WTC11 (cell line): ENCODE data around the gene RND2. TPM values are rescaled to one million over a fixed set of nuclear protein-coding genes. Genes with fewer than 3 reads are reported as not detected.

Experiments
- ATAC-seq: fragments of 200-7000 bp; cut with Tn5 transposase; 2 replicates; pipeline ENCODE4 v1.10.0; 2021; ENCODE audit warnings: mild to moderate bottlenecking, moderate library complexity
- CTCF ChIA-PET: fragments of 300-600 bp; sonication (Branson Sonifier 250); formaldehyde crosslinking; loops from one replicate; lab custom pipeline; 2021; ENCODE audit warnings: antibody characterized with exemption; lab: Charles Lee
- POLR2A ChIA-PET: fragments of 350-600 bp; sonication (Branson Sonifier 250); formaldehyde crosslinking; loops from one replicate; lab custom pipeline; 2021; ENCODE audit warnings: antibody characterized with exemption; lab: Charles Lee
- DNase-seq: peaks from one replicate; pipeline ENCODE4 v3.0.0; 2021; ENCODE audit warnings: low spot score
- H3K27ac Mint-ChIP-seq: 2 replicates; pipeline ENCODE4 v1.8.0; 2021; ENCODE audit warnings: mixed read lengths
- H3K27me3 Mint-ChIP-seq: 2 replicates; pipeline ENCODE4 v1.8.0; 2021; ENCODE audit warnings: low read depth, mild to moderate bottlenecking, moderate library complexity, mixed read lengths
- H3K36me3 Mint-ChIP-seq: 2 replicates; pipeline ENCODE4 v1.8.0; 2021; ENCODE audit warnings: mixed read lengths
- H3K4me1 Mint-ChIP-seq: 2 replicates; pipeline ENCODE4 v1.8.0; 2022; ENCODE audit warnings: mixed read lengths
- H3K4me3 Mint-ChIP-seq: 2 replicates; pipeline ENCODE4 v1.8.0; 2021; ENCODE audit warnings: mild to moderate bottlenecking, moderate library complexity, mixed read lengths
- H3K9me3 Mint-ChIP-seq: 2 replicates; pipeline ENCODE4 v1.8.0; 2021; ENCODE audit warnings: mixed read lengths
- ATF3 ChIP-seq: sonication (generic); formaldehyde crosslinking; conservative IDR thresholded peaks from 2 replicates; pipeline ENCODE4 v1.8.1; 2022; ENCODE audit warnings: mild to moderate bottlenecking, missing genetic modification reagents
- ERG ChIP-seq: fragments of 250-450 bp; sonication (Bioruptor Pico); IDR thresholded peaks from 2 replicates; pipeline ENCODE4 v1.8.0; 2021; ENCODE audit warnings: mild to moderate bottlenecking
- FOXK1 ChIP-seq: sonication (generic); formaldehyde crosslinking; IDR thresholded peaks from 2 replicates; pipeline ENCODE4 v1.8.0; 2022; ENCODE audit warnings: mild to moderate bottlenecking, moderate library complexity, missing genetic modification reagents
- FOXP1 ChIP-seq: sonication (generic); formaldehyde crosslinking; IDR thresholded peaks from 2 replicates; pipeline ENCODE4 v1.8.0; 2022; ENCODE audit warnings: missing genetic modification reagents, mild to moderate bottlenecking, moderate library complexity, borderline replicate concordance
- IRF2 ChIP-seq: sonication (generic); formaldehyde crosslinking; IDR thresholded peaks from 2 replicates; pipeline ENCODE4 v1.8.0; 2022; ENCODE audit warnings: low read depth, missing genetic modification reagents, borderline replicate concordance
- JAZF1 ChIP-seq: fragments of 250-450 bp; sonication (Bioruptor Pico); IDR thresholded peaks from 2 replicates; pipeline ENCODE4 v1.9.0; 2021; ENCODE audit warnings: moderate library complexity, mild to moderate bottlenecking, inconsistent platforms
- KAT7 ChIP-seq: sonication (generic); formaldehyde crosslinking; IDR thresholded peaks from 2 replicates; pipeline ENCODE4 v1.8.1; 2023; ENCODE audit warnings: missing genetic modification reagents, mild to moderate bottlenecking, borderline replicate concordance
- MXD4 ChIP-seq: fragments of 250-450 bp; sonication (Bioruptor Pico); IDR thresholded peaks from 2 replicates; pipeline ENCODE4 v1.8.0; 2021; ENCODE audit warnings: mild to moderate bottlenecking, moderate library complexity, borderline replicate concordance
- NFATC4 ChIP-seq: fragments of 250-450 bp; sonication (Bioruptor Pico); IDR thresholded peaks from 2 replicates; pipeline ENCODE4 v1.9.0; 2021; ENCODE audit warnings: mild to moderate bottlenecking
- NR1H2 ChIP-seq: sonication (generic); formaldehyde crosslinking; IDR thresholded peaks from 2 replicates; pipeline ENCODE4 v1.9.0; 2021; ENCODE audit warnings: mild to moderate bottlenecking, moderate library complexity, missing genetic modification reagents
- PREB ChIP-seq: sonication (generic); formaldehyde crosslinking; IDR thresholded peaks from 2 replicates; pipeline ENCODE4 v1.8.1; 2022; ENCODE audit warnings: mild to moderate bottlenecking, missing genetic modification reagents, moderate library complexity, borderline replicate concordance
- PRRX2 ChIP-seq: fragments of 250-450 bp; sonication (Bioruptor Pico); IDR thresholded peaks from 2 replicates; pipeline ENCODE4 v1.8.0; 2021; ENCODE audit warnings: mild to moderate bottlenecking
- TEAD1 ChIP-seq: sonication (generic); formaldehyde crosslinking; IDR thresholded peaks from 2 replicates; pipeline ENCODE4 v1.8.0; 2022; ENCODE audit warnings: mild to moderate bottlenecking, missing genetic modification reagents
- TP53 ChIP-seq: sonication (generic); formaldehyde crosslinking; IDR thresholded peaks from 2 replicates; pipeline ENCODE4 v1.8.1; 2023; ENCODE audit warnings: mild to moderate bottlenecking, missing genetic modification reagents
- ZNF121 ChIP-seq: sonication (generic); formaldehyde crosslinking; IDR thresholded peaks from 2 replicates; pipeline ENCODE4 v1.8.0; 2023; ENCODE audit warnings: missing genetic modification reagents
- ZNF138 ChIP-seq: sonication (generic); formaldehyde crosslinking; conservative IDR thresholded peaks from 2 replicates; pipeline ENCODE4 v1.8.1; 2022; ENCODE audit warnings: mild to moderate bottlenecking, moderate library complexity, missing genetic modification reagents
- ZNF263 ChIP-seq: sonication (generic); formaldehyde crosslinking; IDR thresholded peaks from 2 replicates; pipeline ENCODE4 v1.8.1; 2022; ENCODE audit warnings: low read depth, mild to moderate bottlenecking, moderate library complexity, missing genetic modification reagents
- total RNA-seq: library from RNA; stranded (reverse); gene quantifications from 3 replicates; pipeline ENCODE4 v1.2.3, GENCODE V29; 2021
- TF ChIP-seq, protein P1 (sequence below): sonication (generic); formaldehyde crosslinking; IDR thresholded peaks from 2 replicates; pipeline ENCODE4 v1.8.0; 2022; ENCODE audit warnings: mild to moderate bottlenecking, missing genetic modification reagents
- TF ChIP-seq, protein P2 (sequence below): fragments of 200-600 bp; IDR thresholded peaks from 2 replicates; pipeline ENCODE4 v1.8.0; 2022; ENCODE audit warnings: antibody characterized with exemption
- TF ChIP-seq, protein P3 (sequence below): sonication (generic); formaldehyde crosslinking; conservative IDR thresholded peaks from 2 replicates; pipeline ENCODE4 v1.8.1; 2023; ENCODE audit warnings: mild to moderate bottlenecking, low read depth, missing genetic modification reagents, moderate library complexity
- TF ChIP-seq, protein P4 (sequence below): fragments of 250-450 bp; sonication (Bioruptor Pico); conservative IDR thresholded peaks from 2 replicates; pipeline ENCODE4 v1.9.0; 2021; ENCODE audit warnings: mild to moderate bottlenecking

Gene RND2
- total RNA-seq, 1 experiment from 2014 or later, result 50.2 TPM

GRCh38 chr17:43014020-43014648 lies 10.9 kb upstream of the RND2 start:
- POLR2A ChIA-PET, result interaction anchor here (1.0 kb wide), 1 partner anchor 12 kb away, joined by 3 read pairs; no protein-coding TSS in a partner anchor
- H3K27ac Mint-ChIP-seq, result peak overlapping the region; percentile 62; the same call in 1 of the 2 replicates
- CTCF ChIA-PET, result interaction anchor here (0.9 to 4.3 kb wide), 4 partner anchors 10 to 194 kb away, joined by 3 to 19 read pairs (median 4); partner anchors contain the start of genes BECN1 and RPL27
- no peak for DNase-seq
- no peak for TF ChIP-seq ZNF263
- TF ChIP-seq ATF3 (CRISPR knock-in tag), result no peak
- no peak for TF ChIP-seq PREB (CRISPR knock-in tag)
- TF ChIP-seq MXD4 (CRISPR knock-in tag), result no peak
- no peak for TF ChIP-seq IRF2
- no peak for TF ChIP-seq FOXK1 (CRISPR knock-in tag)
- no peak for TF ChIP-seq JAZF1
- no peak overlapping the region for H3K4me3 Mint-ChIP-seq
- peaks cover 30% of the 10 kb centered on the region for H3K4me1 Mint-ChIP-seq
- H3K36me3 Mint-ChIP-seq, result peaks cover 25% of the 10 kb centered on the region
- H3K27me3 Mint-ChIP-seq, result no peaks in the 10 kb centered on the region
- no peaks in the 10 kb centered on the region for H3K9me3 Mint-ChIP-seq
- no peak for ATAC-seq

- POLR2A ChIA-PET, result interaction anchor here (1.0 kb wide), 1 partner anchor 11 kb away, joined by 3 read pairs; no protein-coding TSS in a partner anchor
- no peak overlapping the region for H3K4me3 Mint-ChIP-seq
- no peaks in the 10 kb centered on the region for H3K27me3 Mint-ChIP-seq
- H3K36me3 Mint-ChIP-seq, result peaks cover 25% of the 10 kb centered on the region
- H3K4me1 Mint-ChIP-seq, result peaks cover 36% of the 10 kb centered on the region
- CTCF ChIA-PET, result interaction anchor here (0.9 to 4.3 kb wide), 2 partner anchors 17 kb away, joined by 3 to 19 read pairs; partner anchors contain the start of gene RPL27
- DNase-seq, result no peak
- ATAC-seq, result no peak
- H3K9me3 Mint-ChIP-seq, result no peaks in the 10 kb centered on the region
- peak overlapping the region; percentile 62 for H3K27ac Mint-ChIP-seq
- TF ChIP-seq, protein P1, sequence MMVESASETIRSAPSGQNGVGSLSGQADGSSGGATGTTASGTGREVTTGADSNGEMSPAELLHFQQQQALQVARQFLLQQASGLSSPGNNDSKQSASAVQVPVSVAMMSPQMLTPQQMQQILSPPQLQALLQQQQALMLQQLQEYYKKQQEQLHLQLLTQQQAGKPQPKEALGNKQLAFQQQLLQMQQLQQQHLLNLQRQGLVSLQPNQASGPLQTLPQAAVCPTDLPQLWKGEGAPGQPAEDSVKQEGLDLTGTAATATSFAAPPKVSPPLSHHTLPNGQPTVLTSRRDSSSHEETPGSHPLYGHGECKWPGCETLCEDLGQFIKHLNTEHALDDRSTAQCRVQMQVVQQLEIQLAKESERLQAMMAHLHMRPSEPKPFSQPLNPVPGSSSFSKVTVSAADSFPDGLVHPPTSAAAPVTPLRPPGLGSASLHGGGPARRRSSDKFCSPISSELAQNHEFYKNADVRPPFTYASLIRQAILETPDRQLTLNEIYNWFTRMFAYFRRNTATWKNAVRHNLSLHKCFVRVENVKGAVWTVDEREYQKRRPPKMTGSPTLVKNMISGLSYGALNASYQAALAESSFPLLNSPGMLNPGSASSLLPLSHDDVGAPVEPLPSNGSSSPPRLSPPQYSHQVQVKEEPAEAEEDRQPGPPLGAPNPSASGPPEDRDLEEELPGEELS (CRISPR knock-in tag), result no peak
- no peak for TF ChIP-seq TP53 (CRISPR knock-in tag)
- TF ChIP-seq FOXP1 (CRISPR knock-in tag), result no peak
- TF ChIP-seq, protein P2, sequence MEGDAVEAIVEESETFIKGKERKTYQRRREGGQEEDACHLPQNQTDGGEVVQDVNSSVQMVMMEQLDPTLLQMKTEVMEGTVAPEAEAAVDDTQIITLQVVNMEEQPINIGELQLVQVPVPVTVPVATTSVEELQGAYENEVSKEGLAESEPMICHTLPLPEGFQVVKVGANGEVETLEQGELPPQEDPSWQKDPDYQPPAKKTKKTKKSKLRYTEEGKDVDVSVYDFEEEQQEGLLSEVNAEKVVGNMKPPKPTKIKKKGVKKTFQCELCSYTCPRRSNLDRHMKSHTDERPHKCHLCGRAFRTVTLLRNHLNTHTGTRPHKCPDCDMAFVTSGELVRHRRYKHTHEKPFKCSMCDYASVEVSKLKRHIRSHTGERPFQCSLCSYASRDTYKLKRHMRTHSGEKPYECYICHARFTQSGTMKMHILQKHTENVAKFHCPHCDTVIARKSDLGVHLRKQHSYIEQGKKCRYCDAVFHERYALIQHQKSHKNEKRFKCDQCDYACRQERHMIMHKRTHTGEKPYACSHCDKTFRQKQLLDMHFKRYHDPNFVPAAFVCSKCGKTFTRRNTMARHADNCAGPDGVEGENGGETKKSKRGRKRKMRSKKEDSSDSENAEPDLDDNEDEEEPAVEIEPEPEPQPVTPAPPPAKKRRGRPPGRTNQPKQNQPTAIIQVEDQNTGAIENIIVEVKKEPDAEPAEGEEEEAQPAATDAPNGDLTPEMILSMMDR, result no peak
- TF ChIP-seq KAT7 (CRISPR knock-in tag), result no peak
- no peak for TF ChIP-seq NFATC4 (CRISPR knock-in tag)
- TF ChIP-seq, protein P3, sequence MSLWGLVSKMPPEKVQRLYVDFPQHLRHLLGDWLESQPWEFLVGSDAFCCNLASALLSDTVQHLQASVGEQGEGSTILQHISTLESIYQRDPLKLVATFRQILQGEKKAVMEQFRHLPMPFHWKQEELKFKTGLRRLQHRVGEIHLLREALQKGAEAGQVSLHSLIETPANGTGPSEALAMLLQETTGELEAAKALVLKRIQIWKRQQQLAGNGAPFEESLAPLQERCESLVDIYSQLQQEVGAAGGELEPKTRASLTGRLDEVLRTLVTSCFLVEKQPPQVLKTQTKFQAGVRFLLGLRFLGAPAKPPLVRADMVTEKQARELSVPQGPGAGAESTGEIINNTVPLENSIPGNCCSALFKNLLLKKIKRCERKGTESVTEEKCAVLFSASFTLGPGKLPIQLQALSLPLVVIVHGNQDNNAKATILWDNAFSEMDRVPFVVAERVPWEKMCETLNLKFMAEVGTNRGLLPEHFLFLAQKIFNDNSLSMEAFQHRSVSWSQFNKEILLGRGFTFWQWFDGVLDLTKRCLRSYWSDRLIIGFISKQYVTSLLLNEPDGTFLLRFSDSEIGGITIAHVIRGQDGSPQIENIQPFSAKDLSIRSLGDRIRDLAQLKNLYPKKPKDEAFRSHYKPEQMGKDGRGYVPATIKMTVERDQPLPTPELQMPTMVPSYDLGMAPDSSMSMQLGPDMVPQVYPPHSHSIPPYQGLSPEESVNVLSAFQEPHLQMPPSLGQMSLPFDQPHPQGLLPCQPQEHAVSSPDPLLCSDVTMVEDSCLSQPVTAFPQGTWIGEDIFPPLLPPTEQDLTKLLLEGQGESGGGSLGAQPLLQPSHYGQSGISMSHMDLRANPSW (CRISPR knock-in tag), result no peak
- TF ChIP-seq PRRX2, result no peak
- TF ChIP-seq NR1H2 (CRISPR knock-in tag), result no peak
- no peak for TF ChIP-seq TEAD1 (CRISPR knock-in tag)
- no peak for TF ChIP-seq ZNF138
- TF ChIP-seq ZNF121 (CRISPR knock-in tag), result no peak
- TF ChIP-seq, protein P4, sequence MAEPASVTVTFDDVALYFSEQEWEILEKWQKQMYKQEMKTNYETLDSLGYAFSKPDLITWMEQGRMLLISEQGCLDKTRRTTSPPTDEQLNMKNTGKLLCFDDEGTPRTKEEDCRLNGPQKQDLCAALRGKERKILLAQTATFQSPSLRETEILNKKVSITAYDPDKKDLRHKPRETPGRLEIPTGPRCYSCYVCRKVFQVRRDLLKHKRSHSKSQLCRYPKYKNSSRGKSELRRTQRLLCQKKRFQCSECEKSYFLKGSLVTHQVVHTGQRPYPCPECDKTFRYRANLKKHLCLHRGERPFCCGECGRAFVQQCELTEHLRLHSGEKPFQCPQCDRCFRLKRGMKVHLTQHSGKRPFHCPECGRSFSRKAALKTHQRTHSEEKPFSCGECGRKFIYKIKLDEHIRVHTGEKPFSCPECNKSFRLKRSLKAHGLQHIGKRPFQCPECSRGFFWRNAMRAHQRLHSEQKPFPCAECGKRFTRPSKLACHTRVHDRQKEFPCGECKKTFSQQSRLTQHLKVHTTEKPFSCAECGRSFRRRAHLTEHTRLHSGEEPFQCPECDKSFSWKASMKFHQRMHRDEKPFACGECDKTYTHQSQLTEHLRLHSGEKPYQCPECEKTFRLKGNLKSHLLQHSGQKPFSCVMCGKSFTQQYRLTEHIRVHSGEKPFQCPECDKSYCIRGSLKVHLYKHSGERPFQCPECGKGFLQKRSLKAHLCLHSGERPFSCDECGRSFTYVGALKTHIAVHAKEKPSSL (CRISPR knock-in tag), result no peak
- TF ChIP-seq ERG (CRISPR knock-in tag), result no peak
These were observed 10.1 kb upstream of the RND2 start for GRCh38 chr17:43014649-43015542.
